GM19328 (cell line): Measurements from ENCODE around the gene LAT.
"Not testable (repeated sequence)": the region's sequence is repeated elsewhere in the genome, so short reads cannot be mapped to it uniquely, and the experiment has no call there.

ENCODE experiments used
- ATAC-seq: cut with Tn5 transposase; IDR thresholded peaks from one replicate; pipeline ENCODE4 v1.9.1; 2021; ENCODE audit warnings: mild to moderate bottlenecking, moderate library complexity; ENCODE audit not compliant: unreplicated experiment

LAT gene

GRCh38 chr16:28977703-28978662, 6.9 kb upstream of the LAT start:
- no peak for ATAC-seq

GRCh38 chr16:28980330-28980729, 4.5 kb upstream of the LAT start:
- not testable (repeated sequence) for ATAC-seq

GRCh38 chr16:28980929-28981328, 3.9 kb upstream of the LAT start:
- ATAC-seq = no peak

GRCh38 chr16:28981517-28981916, 3.3 kb upstream of the LAT start:
- no peak for ATAC-seq

GRCh38 chr16:28982418-28982817, 2.4 kb upstream of the LAT start:
- no peak for ATAC-seq

- no peak for ATAC-seq
Measured at GRCh38 chr16:28982949-28983348, 1.9 kb upstream of the LAT start.

GRCh38 chr16:28983644-28984043, 1.2 kb upstream of the LAT start:
- no peak for ATAC-seq

- no peak for ATAC-seq
Measured at GRCh38 chr16:28984091-28984490, 761 bp upstream of the LAT start.

- ATAC-seq = no peak
Measured at GRCh38 chr16:28985211-28986041, 574 bp downstream of the LAT start.

GRCh38 chr16:28986046-28986445, 1.2 kb downstream of the LAT start:
- no peak for ATAC-seq

- no peak for ATAC-seq
Measured at GRCh38 chr16:28986492-28986891, 1.6 kb downstream of the LAT start.

- ATAC-seq = no peak
Measured at GRCh38 chr16:28987170-28987853, 2.5 kb downstream of the LAT start.

GRCh38 chr16:28989363-28989762, 4.5 kb downstream of the LAT start:
- no peak for ATAC-seq

GRCh38 chr16:28990375-28991040, 5.7 kb downstream of the LAT start:
- ATAC-seq = no peak

GRCh38 chr16:28991687-28992086, 6.8 kb downstream of the LAT start:
- ATAC-seq = no peak

- ATAC-seq = no peak
Measured at GRCh38 chr16:28992496-28992895, 7.6 kb downstream of the LAT start.

GRCh38 chr16:28998837-28999236, 14.0 kb downstream of the LAT start:
- ATAC-seq = no peak

GRCh38 chr16:28999577-28999976, 14.7 kb downstream of the LAT start:
- ATAC-seq = no peak

- no peak for ATAC-seq
Measured at GRCh38 chr16:29000019-29000418, 15.2 kb downstream of the LAT start.

GRCh38 chr16:29004496-29005139, 19.8 kb downstream of the LAT start:
- ATAC-seq = not testable (repeated sequence)
